T-helper 1 cell treated with Interleukin-12 subunit alpha and Interleukin-12 subunit beta and Interleukin-4 antibody, amounts not matched to agents 30 ng/mL and 1 ng/mL, for 36 hours (primary cell): ENCODE measurements around the gene IFNGR2. TPM values are rescaled to one million over a fixed set of nuclear protein-coding genes. Genes with fewer than 3 reads are reported as not detected.
"Not testable (repeated sequence)": the region's sequence is repeated elsewhere in the genome, so short reads cannot be mapped to it uniquely, and the experiment has no call there.

Experiments
- intact Hi-C: fragments of 100-400 bp; cut with micrococcal nuclease; formaldehyde crosslinking; loops from one replicate; pipeline ENCODE4 v1.15.1; 2024
- total RNA-seq: library from RNA; stranded (reverse); gene quantifications from 2 replicates; pipeline ENCODE4 v1.2.3, GENCODE V29; 2022

Gene IFNGR2
- total RNA-seq, 1 donor from 2014 or later = 4.1 TPM

DNA sequence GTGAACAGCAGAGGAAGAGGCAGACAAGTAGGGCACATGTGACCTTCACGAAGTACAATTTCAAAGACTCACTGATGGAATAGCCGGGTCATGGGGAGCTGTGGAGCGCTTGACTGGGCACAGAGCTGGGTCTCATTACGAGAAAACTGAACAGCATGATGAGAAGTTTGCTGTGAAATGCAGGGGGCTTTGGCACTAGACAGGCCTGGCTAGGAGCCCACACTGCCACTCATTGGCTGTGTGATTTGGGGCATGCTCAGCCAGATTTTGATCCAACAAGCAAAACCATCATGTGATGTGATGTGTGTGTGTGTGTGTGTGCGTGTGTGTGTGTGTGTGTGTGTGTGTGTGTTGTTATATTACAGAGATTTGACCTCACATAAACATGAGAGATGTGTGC lies 4.9 kb upstream of the IFNGR2 start:
- intact Hi-C loops = no loop called here

GRCh38 chr21:33401630-33401992 lies 1.6 kb upstream of the IFNGR2 start:
- intact Hi-C loops = loop anchor here (5.0 kb wide), 1 partner anchor 76 kb away; the partner anchor contains the start of gene TMEM50B

- intact Hi-C loops = loop anchor here (5.0 kb wide), 1 partner anchor 75 kb away; the partner anchor contains the start of gene TMEM50B
Observed at GRCh38 chr21:33402001-33402979, 923 bp upstream of the IFNGR2 start.

- intact Hi-C loops = loop anchor here (1.0 to 5.0 kb wide), 3 partner anchors 21 to 73 kb away; partner anchors contain the start of gene TMEM50B
Observed at GRCh38 chr21:33403786-33404585, 773 bp downstream of the IFNGR2 start.

- intact Hi-C loops = no loop called here
Observed at GRCh38 chr21:33406493-33406892, 3.3 kb downstream of the IFNGR2 start.

DNA sequence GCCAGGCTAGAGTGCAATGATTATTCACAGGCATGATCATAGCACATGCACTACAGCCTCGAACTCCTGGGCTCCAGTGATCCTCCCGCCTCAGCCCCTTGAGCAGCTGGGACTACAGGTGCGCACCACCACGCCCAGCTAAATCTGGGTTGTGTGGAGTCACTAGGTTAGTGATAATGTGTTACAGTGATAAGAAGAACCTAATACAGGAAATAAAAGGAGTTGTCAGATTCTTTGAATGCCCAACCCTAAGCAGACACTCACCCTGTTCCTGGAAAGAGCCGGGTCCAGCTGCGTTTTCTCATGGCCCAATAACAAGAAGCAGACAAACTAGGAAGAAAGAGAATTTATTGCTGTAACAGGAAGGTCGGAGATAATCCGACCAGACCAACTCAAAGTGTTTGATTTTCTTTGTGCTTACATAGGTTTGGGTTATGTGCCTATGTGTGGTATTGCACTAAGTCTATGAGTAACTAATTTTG lies 8.8 kb downstream of the IFNGR2 start:
- intact Hi-C loops = no loop called here

DNA sequence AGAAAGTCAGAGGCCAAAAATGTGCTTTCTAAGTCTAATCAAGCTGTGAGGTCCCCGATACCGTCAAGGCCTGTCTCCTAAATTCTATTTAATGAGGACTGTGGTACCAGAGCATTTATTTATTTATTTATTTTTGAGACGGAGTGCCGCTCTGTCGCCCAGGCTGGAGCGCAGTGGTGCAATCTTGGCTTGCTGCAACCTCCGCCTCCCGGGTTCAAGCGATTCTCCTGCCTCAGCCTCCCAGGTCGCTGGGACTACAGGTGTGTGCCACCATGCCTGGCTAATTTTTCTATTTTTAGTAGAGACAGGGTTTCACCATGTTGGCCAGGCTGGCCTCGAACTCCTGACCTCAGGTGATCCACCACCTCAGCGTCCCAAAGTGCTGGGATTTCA lies 9.2 kb downstream of the IFNGR2 start:
- intact Hi-C loops = not testable (repeated sequence)

- intact Hi-C loops = no loop called here
Observed at GRCh38 chr21:33412832-33413519, 9.8 kb downstream of the IFNGR2 start.

- intact Hi-C loops = no loop called here
Observed at GRCh38 chr21:33414068-33414467, 10.9 kb downstream of the IFNGR2 start.

DNA sequence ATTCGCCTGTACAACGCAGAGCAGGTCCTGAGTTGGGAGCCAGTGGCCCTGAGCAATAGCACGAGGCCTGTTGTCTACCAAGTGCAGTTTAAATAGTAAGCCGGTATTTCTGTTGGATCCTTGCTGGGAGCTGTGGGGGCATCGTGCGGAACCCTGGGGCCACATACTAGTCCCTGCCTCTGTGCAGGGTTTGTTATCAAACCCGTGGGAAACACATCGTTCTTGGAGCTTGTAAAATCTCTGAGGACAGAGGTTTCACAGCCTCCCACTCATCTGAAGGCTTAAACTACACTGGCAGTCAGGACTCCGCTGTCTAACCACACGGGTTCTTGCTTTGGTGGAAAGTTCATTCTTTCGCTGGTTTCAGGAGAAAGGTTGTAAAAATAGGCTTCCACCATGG lies 11.7 kb downstream of the IFNGR2 start:
- intact Hi-C loops = no loop called here

- intact Hi-C loops = no loop called here
Observed at GRCh38 chr21:33418691-33419090, 15.5 kb downstream of the IFNGR2 start.

DNA sequence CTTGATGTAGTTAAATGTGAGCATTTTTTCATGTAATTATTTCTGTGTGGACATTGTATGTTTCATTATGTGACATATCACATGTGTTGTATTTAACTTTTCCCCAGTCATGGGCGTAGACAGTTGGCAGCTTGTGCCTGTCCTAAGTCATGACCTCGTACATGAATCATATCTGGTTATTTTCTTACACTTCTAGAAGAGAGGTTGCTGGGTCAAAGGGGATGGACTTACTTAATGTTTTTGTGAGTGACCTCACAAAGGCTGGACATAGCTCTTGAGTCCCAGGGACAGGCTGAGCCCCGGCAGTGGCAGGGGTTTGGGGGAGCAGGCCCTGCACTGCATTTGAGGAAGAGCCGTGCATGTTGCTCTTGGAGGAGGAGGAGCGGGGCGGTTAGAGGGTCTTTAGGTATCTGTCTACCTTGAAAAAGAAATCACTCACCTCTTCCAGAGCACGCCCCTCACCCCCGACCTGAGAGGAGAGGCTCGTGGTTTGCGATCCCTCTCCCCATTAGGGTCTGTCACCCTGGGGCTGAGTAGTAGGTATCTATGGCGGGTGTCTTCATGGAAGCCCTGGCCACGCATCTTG lies 16.4 kb downstream of the IFNGR2 start:
- intact Hi-C loops = no loop called here

- intact Hi-C loops = no loop called here
Observed at GRCh38 chr21:33421713-33422393, 18.6 kb downstream of the IFNGR2 start.

- intact Hi-C loops = no loop called here
Observed at GRCh38 chr21:33424214-33424613, 21.0 kb downstream of the IFNGR2 start.

- intact Hi-C loops = no loop called here
Observed at GRCh38 chr21:33425825-33426224, 22.6 kb downstream of the IFNGR2 start.

DNA sequence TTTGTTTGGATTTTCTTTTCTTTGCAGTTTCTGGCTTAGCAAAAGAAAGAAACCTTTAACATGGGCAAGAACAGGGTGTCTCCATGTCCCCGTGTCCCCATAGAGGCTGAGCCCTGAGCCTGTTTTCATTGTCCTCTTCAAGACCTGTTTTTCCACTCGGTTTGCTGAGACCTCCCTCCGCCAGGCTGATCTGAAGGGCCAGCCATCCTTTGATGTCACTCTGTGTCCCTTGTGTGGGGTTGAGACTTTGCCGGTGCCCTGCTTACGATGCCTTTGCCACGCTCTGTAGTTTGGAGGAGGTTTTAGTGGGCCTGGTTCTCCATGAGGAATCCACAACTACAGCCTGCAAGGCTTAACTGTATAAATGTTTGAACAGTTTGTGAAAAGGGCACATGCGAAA lies 23.8 kb downstream of the IFNGR2 start:
- intact Hi-C loops = no loop called here

GRCh38 chr21:33428669-33429068 lies 25.5 kb downstream of the IFNGR2 start:
- intact Hi-C loops = no loop called here

GRCh38 chr21:33430858-33431257 lies 27.6 kb downstream of the IFNGR2 start:
- intact Hi-C loops = no loop called here

GRCh38 chr21:33432496-33432895 lies 29.3 kb downstream of the IFNGR2 start:
- intact Hi-C loops = no loop called here

GRCh38 chr21:33433001-33433400 lies 29.8 kb downstream of the IFNGR2 start:
- intact Hi-C loops = no loop called here
